ENCODE measurements around the gene SEC61A2. TPM values are rescaled to one million over a fixed set of nuclear protein-coding genes. Genes with fewer than 3 reads are reported as not detected.

SEC61A2 gene
- total RNA-seq, 4 donors from 2014 or later, result 4.1 to 8.5 (median 7.4) TPM

DNA sequence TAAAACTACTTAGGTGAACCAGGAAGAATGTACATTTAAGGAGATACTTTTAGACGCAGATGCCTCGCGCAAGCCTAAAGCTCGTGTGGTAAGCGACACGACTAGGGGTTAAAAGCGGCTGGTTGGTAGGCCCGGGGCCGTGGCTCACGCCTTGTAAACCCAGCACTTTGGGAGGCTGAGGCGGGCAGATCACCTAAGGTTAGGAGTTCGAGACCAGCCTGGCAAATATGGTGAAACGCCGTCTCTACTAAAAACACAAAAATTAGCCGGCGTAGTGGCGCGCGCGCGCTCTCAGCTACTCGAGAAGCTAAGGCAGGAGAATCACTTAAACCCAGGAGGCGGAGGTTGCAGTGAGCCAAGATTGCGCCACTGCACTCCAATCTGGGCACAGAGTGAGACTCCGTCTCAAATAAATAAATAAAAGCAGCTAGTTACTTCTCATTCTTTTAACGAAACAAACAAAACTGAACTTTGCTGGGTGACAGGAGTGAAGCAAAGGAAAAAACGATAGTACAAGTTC, 65.3 kb downstream of the SEC61A2 start:
- peak; percentile 10 to 23 for TF ChIP-seq POLR2AphosphoS5 (IDR thresholded peaks at IDR 0.05)
- no peak for TF ChIP-seq POLR2A (IDR thresholded peaks at IDR 0.05; ENCODE audit: low read depth)
- 8% methylated on average over 20 of the region's 27 CpGs for WGBS
- Histone ChIP-seq H3K9me3 (no peaks in the 10 kb centered on the region), H3K27me3 (no peaks in the 10 kb centered on the region), H3K4me3 (peak overlapping the region; percentile 69 to 91 (median 82)), H3K36me3 (peaks cover 0 to 25% (median 5%) of the 10 kb centered on the region in 4 donors), H3K27ac (replicated peaks in 1 of 4) (peak overlapping the region; percentile 86 to 90 (median 89)), H3K4me1 (peaks cover 19 to 54% (median 47%) of the 10 kb centered on the region in 4 donors)
- DNase-seq (ENCODE audit: extremely low spot score), result no peak
- intact Hi-C loops (cut with DNase I), result no loop called here

DNA sequence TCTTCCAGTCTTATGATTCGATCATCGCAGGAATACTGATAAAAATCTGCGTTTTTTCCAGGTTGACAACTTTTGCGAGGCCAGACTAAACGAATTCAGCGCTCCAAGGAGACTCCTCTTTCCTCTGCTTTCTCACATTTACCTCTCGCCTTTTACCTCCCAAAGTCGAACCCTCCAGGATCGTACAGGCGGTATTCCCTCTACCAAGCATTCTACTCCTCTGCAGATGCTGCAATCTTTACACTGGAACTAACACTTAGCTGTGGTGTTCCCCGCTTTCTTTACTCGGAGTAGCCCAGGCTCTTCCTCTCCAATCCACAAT, 65.8 kb downstream of the SEC61A2 start:
- H3K9me3 ChIP-seq, result no peaks in the 10 kb centered on the region
- intact Hi-C loops (cut with DNase I), result no loop called here
- DNase-seq (ENCODE audit: extremely low spot score), result no peak
- TF ChIP-seq EP300 (IDR thresholded peaks at IDR 0.05), result no peak
- no peak for TF ChIP-seq POLR2A (IDR thresholded peaks at IDR 0.05; ENCODE audit: low read depth)
- TF ChIP-seq, protein P1, sequence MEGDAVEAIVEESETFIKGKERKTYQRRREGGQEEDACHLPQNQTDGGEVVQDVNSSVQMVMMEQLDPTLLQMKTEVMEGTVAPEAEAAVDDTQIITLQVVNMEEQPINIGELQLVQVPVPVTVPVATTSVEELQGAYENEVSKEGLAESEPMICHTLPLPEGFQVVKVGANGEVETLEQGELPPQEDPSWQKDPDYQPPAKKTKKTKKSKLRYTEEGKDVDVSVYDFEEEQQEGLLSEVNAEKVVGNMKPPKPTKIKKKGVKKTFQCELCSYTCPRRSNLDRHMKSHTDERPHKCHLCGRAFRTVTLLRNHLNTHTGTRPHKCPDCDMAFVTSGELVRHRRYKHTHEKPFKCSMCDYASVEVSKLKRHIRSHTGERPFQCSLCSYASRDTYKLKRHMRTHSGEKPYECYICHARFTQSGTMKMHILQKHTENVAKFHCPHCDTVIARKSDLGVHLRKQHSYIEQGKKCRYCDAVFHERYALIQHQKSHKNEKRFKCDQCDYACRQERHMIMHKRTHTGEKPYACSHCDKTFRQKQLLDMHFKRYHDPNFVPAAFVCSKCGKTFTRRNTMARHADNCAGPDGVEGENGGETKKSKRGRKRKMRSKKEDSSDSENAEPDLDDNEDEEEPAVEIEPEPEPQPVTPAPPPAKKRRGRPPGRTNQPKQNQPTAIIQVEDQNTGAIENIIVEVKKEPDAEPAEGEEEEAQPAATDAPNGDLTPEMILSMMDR (IDR thresholded peaks at IDR 0.05), result no peak
- no peak for TF ChIP-seq POLR2AphosphoS5 (IDR thresholded peaks at IDR 0.05)
- peaks cover 0 to 29% (median 7%) of the 10 kb centered on the region in 4 donors for H3K36me3 ChIP-seq
- under 1% methylated on average over 12 of the region's 12 CpGs for WGBS
- H3K27ac ChIP-seq (replicated peaks in 1 of 4), result peak overlapping the region; percentile 86 to 90 (median 89)
- H3K27me3 ChIP-seq, result no peaks in the 10 kb centered on the region
- H3K4me1 ChIP-seq, result peaks cover 19 to 54% (median 47%) of the 10 kb centered on the region in 4 donors
- peak overlapping the region; percentile 69 to 91 (median 82) for H3K4me3 ChIP-seq

DNA sequence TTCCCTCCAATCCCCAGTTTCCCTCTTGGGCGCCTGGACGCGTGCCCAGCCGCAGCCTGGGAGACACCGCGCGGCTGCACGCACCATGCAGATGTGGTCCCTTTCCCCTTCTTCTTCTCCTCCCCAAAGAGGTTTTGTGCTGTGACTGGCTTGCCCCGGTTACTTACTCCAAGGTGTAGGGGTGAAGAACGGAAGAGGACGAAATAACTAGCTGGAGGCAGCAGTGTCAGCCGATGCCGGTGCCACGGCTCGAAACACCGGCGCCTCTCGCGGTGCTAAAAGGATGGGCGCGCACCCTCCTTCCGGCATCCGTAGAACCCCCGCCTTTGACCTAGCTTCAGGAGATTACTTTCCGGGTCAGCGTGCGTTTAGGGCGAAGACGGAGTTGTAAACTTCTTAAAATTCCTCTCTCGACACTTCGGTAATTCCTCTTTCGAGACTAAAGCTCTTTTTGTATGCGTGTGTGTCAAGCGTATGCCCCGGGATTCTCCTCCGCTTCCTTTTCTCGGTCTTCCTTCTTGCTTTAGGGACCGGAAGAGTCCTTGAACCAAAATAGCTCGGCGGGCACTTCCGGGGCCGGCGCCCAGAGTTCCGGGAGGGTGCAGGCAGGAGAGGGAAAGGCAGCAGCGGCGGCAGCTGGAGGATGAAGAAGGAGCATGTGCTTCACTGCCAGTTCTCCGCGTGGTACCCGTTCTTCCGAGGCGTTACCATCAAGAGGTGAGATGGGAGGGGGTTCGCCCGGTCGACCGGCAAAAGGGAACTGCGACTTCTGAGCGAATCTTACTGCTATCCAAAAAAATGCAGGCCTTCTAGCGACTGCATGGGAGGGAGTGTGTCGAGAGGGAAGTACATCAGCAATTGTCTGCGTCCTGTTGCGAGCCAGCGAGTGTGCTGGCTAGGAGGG, 66.4 kb downstream of the SEC61A2 start, which contains the start of the genes CDC123 and NUDT5:
CDC123 (plus strand) TSS at position 586 of the 904 bp plus-strand sequence; CDS start at position 644, 58 bp downstream.
NUDT5 (minus strand) TSS at position 289 of the 904 bp plus-strand sequence. CDS start 9,600 bp downstream, outside the sequence.
- TF ChIP-seq POLR2A (IDR thresholded peaks at IDR 0.05; ENCODE audit: low read depth) (no peak), POLR2AphosphoS5 (IDR thresholded peaks at IDR 0.05) (peak; percentile 80 to 82), EP300 (IDR thresholded peaks at IDR 0.05) (no peak)
- TF ChIP-seq, protein P1 (IDR thresholded peaks at IDR 0.05), result peak in 1 of 3 experiments; percentile 10
- Histone ChIP-seq H3K4me1 (peaks cover 19 to 54% (median 47%) of the 10 kb centered on the region in 4 donors), H3K36me3 (peaks cover 5 to 36% (median 10%) of the 10 kb centered on the region in 4 donors), H3K4me3 (peak within 1 kb of the TSS; percentile 69 to 91 (median 82)), H3K27me3 (no peaks in the 10 kb centered on the region), H3K9me3 (no peaks in the 10 kb centered on the region), H3K27ac (replicated peaks in 1 of 4) (peak within 1 kb of the TSS; percentile 86 to 90 (median 89))
- WGBS, result under 1% methylated on average over 51 of the region's 62 CpGs
- peak; percentile 96 for DNase-seq (ENCODE audit: extremely low spot score)
- intact Hi-C loops (cut with DNase I), result no loop called here

DNA sequence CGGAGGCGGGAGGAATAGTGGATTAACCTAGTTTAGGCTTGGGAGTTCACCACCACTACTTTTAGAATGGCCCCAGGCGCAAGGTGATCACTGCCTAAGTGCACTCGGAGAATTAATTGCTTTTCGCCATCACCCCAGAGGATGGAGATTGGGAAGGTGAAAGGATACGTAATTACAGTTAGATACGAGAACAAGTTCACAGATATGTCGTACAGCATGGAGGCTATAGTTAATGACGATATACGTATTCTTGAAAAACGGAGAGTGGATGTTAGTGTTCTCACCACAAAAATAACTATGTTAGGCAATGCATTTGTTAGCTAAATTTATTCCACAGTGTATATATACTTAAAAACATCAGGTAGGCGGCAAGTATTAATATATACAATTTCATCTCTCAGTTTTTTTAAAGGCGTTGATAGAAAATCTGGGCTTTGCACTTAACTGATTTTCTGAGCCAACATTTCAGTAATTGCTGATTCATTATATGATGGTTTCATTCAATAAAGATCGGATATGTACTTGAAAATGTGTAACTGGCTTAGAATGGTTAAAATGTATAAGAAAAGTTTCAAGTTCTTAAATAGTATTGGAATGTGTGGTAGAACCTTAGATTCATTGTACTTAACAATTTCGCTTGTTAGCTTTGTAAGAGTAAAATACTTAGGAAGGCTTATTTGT, 67.2 kb downstream of the SEC61A2 start:
- TF ChIP-seq EP300 (IDR thresholded peaks at IDR 0.05) (no peak), POLR2A (IDR thresholded peaks at IDR 0.05; ENCODE audit: low read depth) (no peak), POLR2AphosphoS5 (IDR thresholded peaks at IDR 0.05) (no peak)
- TF ChIP-seq, protein P1 (IDR thresholded peaks at IDR 0.05), result no peak
- Histone ChIP-seq H3K27me3 (no peaks in the 10 kb centered on the region), H3K4me1 (peaks cover 19 to 53% (median 47%) of the 10 kb centered on the region in 4 donors), H3K9me3 (no peaks in the 10 kb centered on the region), H3K27ac (replicated peaks in 1 of 4) (peak overlapping the region; percentile 86 to 90 (median 89)), H3K36me3 (peaks cover 8 to 40% (median 17%) of the 10 kb centered on the region in 4 donors), H3K4me3 (peak overlapping the region; percentile 69 to 91 (median 82))
- 10% methylated on average over 15 of the region's 15 CpGs for WGBS
- no peak for DNase-seq (ENCODE audit: extremely low spot score)
- intact Hi-C loops (cut with DNase I), result no loop called here

Data from esophagus muscularis mucosa (tissue), 4 donors.